Dedifferentiated amniotic fluid mesenchymal stem cell (primary cell): ENCODE results near the gene PROCA1.

Source experiments
- DNase-seq: peaks from one replicate; pipeline ENCODE4 v3.0.0-alpha.2; 2016; ENCODE audit errors: extremely low spot score

Gene PROCA1

GRCh38 chr17:28707339-28707720 is 4.4 kb downstream of the PROCA1 start:
- no peak for DNase-seq

GRCh38 chr17:28706471-28707338 is 5.0 kb downstream of the PROCA1 start:
- no peak for DNase-seq

- no peak for DNase-seq
Observed at GRCh38 chr17:28705728-28706334, 5.9 kb downstream of the PROCA1 start.

- no peak for DNase-seq
Observed at GRCh38 chr17:28705074-28705659, 6.5 kb downstream of the PROCA1 start.

GRCh38 chr17:28704219-28704858 is 7.3 kb downstream of the PROCA1 start:
- no peak for DNase-seq

GRCh38 chr17:28703552-28704218 is 8.0 kb downstream of the PROCA1 start:
- DNase-seq, result no peak

GRCh38 chr17:28702752-28703150 is 8.9 kb downstream of the PROCA1 start:
- DNase-seq, result no peak

- DNase-seq, result no peak
Observed at GRCh38 chr17:28702026-28702751, 9.5 kb downstream of the PROCA1 start.

- DNase-seq, result no peak
Observed at GRCh38 chr17:28700830-28701492, 10.7 kb downstream of the PROCA1 start.

- no peak for DNase-seq
Observed at GRCh38 chr17:28700278-28700677, 11.4 kb downstream of the PROCA1 start.

- no peak for DNase-seq
Observed at GRCh38 chr17:28698253-28698941, 13.3 kb downstream of the PROCA1 start.

- no peak for DNase-seq
Observed at GRCh38 chr17:28693869-28694268, 17.8 kb downstream of the PROCA1 start.

- DNase-seq, result no peak
Observed at GRCh38 chr17:28689011-28689410, 22.7 kb downstream of the PROCA1 start.

GRCh38 chr17:28688481-28688880 is 23.2 kb downstream of the PROCA1 start:
- DNase-seq, result no peak

GRCh38 chr17:28686296-28686695 is 25.4 kb downstream of the PROCA1 start:
- DNase-seq, result no peak

GRCh38 chr17:28685366-28685765 is 26.3 kb downstream of the PROCA1 start:
- DNase-seq, result no peak

- DNase-seq, result no peak
Observed at GRCh38 chr17:28684963-28685362, 26.7 kb downstream of the PROCA1 start.

GRCh38 chr17:28682655-28683054 is 29.0 kb downstream of the PROCA1 start:
- DNase-seq, result no peak

GRCh38 chr17:28675980-28676379 is 35.7 kb downstream of the PROCA1 start:
- no peak for DNase-seq

- DNase-seq, result no peak
Observed at GRCh38 chr17:28675490-28675889, 36.2 kb downstream of the PROCA1 start.
